Stimulated activated CD8-positive, alpha-beta memory T cell treated with anti-CD3 and anti-CD28 coated beads, Interleukin-12 subunit alpha, Interleukin-12 subunit beta, amount 100 ng/mL, for 24 hours (primary cell): ENCODE data around the gene KDM8.
"Not testable (repeated sequence)": the region's sequence is repeated elsewhere in the genome, so short reads cannot be mapped to it uniquely, and the experiment has no call there.

Experiments
- DNase-seq: peaks from one replicate; pipeline ENCODE4 v3.0.0-alpha.2; 2020; ENCODE audit errors: extremely low read depth

Gene KDM8

GRCh38 chr16:27191352-27191924, 11.9 kb upstream of the KDM8 start:
- no peak for DNase-seq

GRCh38 chr16:27193300-27193990, 9.9 kb upstream of the KDM8 start:
- DNase-seq: no peak

- no peak for DNase-seq
These were observed 8.1 kb upstream of the KDM8 start for GRCh38 chr16:27195076-27195741.

GRCh38 chr16:27195941-27196595, 7.3 kb upstream of the KDM8 start:
- no peak for DNase-seq

- DNase-seq: no peak
These were observed 6.3 kb upstream of the KDM8 start for GRCh38 chr16:27197004-27197403.

- no peak for DNase-seq
These were observed 4.7 kb upstream of the KDM8 start for GRCh38 chr16:27198451-27199234.

- no peak for DNase-seq
These were observed 4.1 kb upstream of the KDM8 start for GRCh38 chr16:27199235-27199586.

- DNase-seq: no peak
These were observed 3.6 kb upstream of the KDM8 start for GRCh38 chr16:27199736-27200135.

- DNase-seq: not testable (repeated sequence)
These were observed 2.4 kb upstream of the KDM8 start for GRCh38 chr16:27200914-27201313.

GRCh38 chr16:27202923-27203506, 311 bp upstream of the KDM8 start:
- peak; percentile 67 for DNase-seq

GRCh38 chr16:27204312-27204915, 1.1 kb downstream of the KDM8 start:
- DNase-seq: no peak

- DNase-seq: no peak
These were observed 2.2 kb downstream of the KDM8 start for GRCh38 chr16:27205423-27206065.

GRCh38 chr16:27207121-27207520, 3.8 kb downstream of the KDM8 start:
- not testable (repeated sequence) for DNase-seq

- no peak for DNase-seq
These were observed 4.9 kb downstream of the KDM8 start for GRCh38 chr16:27208081-27208680.

GRCh38 chr16:27208796-27209195, 5.5 kb downstream of the KDM8 start:
- no peak for DNase-seq

GRCh38 chr16:27209591-27209990, 6.3 kb downstream of the KDM8 start:
- DNase-seq: no peak

- DNase-seq: no peak
These were observed 6.8 kb downstream of the KDM8 start for GRCh38 chr16:27210174-27210573.

- no peak for DNase-seq
These were observed 7.7 kb downstream of the KDM8 start for GRCh38 chr16:27211026-27211425.

- DNase-seq: no peak
These were observed 11.0 kb downstream of the KDM8 start for GRCh38 chr16:27214084-27214961.
